Measurements from ENCODE around the gene TOM1.

Gene TOM1

GRCh38 chr22:35324067-35324466, 24.4 kb downstream of the TOM1 start:
- no peak for DNase-seq
- ATAC-seq, result no peak

GRCh38 chr22:35324762-35325161, 25.1 kb downstream of the TOM1 start:
- ATAC-seq (no peak), DNase-seq (no peak)

- ATAC-seq (no peak), DNase-seq (no peak)
Measured at GRCh38 chr22:35325209-35325608, 25.5 kb downstream of the TOM1 start.

- ATAC-seq, result no peak
- DNase-seq, result no peak
Measured at GRCh38 chr22:35326854-35327562, 27.3 kb downstream of the TOM1 start.

- ATAC-seq (no peak), DNase-seq (no peak)
Measured at GRCh38 chr22:35327690-35328471, 28.2 kb downstream of the TOM1 start.

GRCh38 chr22:35328472-35328885, 28.8 kb downstream of the TOM1 start:
- no peak for ATAC-seq
- DNase-seq, result no peak

GRCh38 chr22:35329114-35329847, 29.6 kb downstream of the TOM1 start:
- no peak for DNase-seq
- no peak for ATAC-seq

- peak; percentile 62 for DNase-seq
- ATAC-seq, result peak; percentile 59
Measured at GRCh38 chr22:35330258-35330861, 30.7 kb downstream of the TOM1 start.

GRCh38 chr22:35332278-35332677, 32.6 kb downstream of the TOM1 start:
- DNase-seq (no peak), ATAC-seq (no peak)

- ATAC-seq (no peak), DNase-seq (no peak)
Measured at GRCh38 chr22:35333220-35333619, 33.5 kb downstream of the TOM1 start.

GRCh38 chr22:35334004-35334403, 34.3 kb downstream of the TOM1 start:
- ATAC-seq, result peak; percentile 30
- DNase-seq, result peak; percentile 36

- no peak for ATAC-seq
Measured at GRCh38 chr22:35335468-35335867, 35.8 kb downstream of the TOM1 start.

GRCh38 chr22:35335936-35336781, 36.5 kb downstream of the TOM1 start:
- no peak for ATAC-seq
- no peak for DNase-seq

More at GRCh38 chr22:35335468-35335867, 35.8 kb downstream of the TOM1 start:
- DNase-seq, result no peak

- ATAC-seq (no peak), DNase-seq (no peak)
Measured at GRCh38 chr22:35337932-35338331, 38.2 kb downstream of the TOM1 start.

- ATAC-seq, result no peak
- DNase-seq, result no peak
Measured at GRCh38 chr22:35341090-35341874, 41.6 kb downstream of the TOM1 start.

GRCh38 chr22:35342390-35342789, 42.7 kb downstream of the TOM1 start:
- DNase-seq (no peak), ATAC-seq (no peak)

GRCh38 chr22:35343664-35344550, 44.2 kb downstream of the TOM1 start:
- DNase-seq, result no peak
- ATAC-seq, result no peak

GRCh38 chr22:35344956-35345690, 45.4 kb downstream of the TOM1 start:
- no peak for DNase-seq
- no peak for ATAC-seq

Measured in stimulated activated naive CD8-positive, alpha-beta T cell treated with anti-CD3 and anti-CD28 coated beads, Interleukin-15, Interleukin-2, amounts not matched to agents 100 U/mL and 50 U/mL, for 24 hours (primary cell).